HUES48 (cell line): ENCODE measurements around the gene CCDC116.
"Not testable (repeated sequence)": the region's sequence is repeated elsewhere in the genome, so short reads cannot be mapped to it uniquely, and the experiment has no call there.

Experiments used
- H3K27ac ChIP-seq: one replicate; pipeline ENCODE4 v1.7.0; 2013; ENCODE audit warnings: low read depth, low read length, inconsistent platforms
- H3K27me3 ChIP-seq: 2 replicates; pipeline ENCODE4 v1.6.1; 2013; ENCODE audit warnings: mild to moderate bottlenecking, low read length; ENCODE audit not compliant: control insufficient read depth, insufficient read depth
- H3K36me3 ChIP-seq: 2 replicates; pipeline ENCODE4 v1.6.1; 2013; ENCODE audit warnings: low read length; ENCODE audit not compliant: control insufficient read depth, insufficient read depth
- H3K4me1 ChIP-seq: 2 replicates; pipeline ENCODE4 v1.6.1; 2013; ENCODE audit warnings: mild to moderate bottlenecking, low read length; ENCODE audit not compliant: control insufficient read depth, insufficient read depth
- H3K4me3 ChIP-seq: 2 replicates; pipeline ENCODE4 v1.5.1; 2013; ENCODE audit warnings: mild to moderate bottlenecking, low read depth, low read length
- H3K9ac ChIP-seq: 2 replicates; pipeline ENCODE4 v1.6.1; 2013; ENCODE audit warnings: mild to moderate bottlenecking, low read depth, low read length, moderate library complexity
- H3K9me3 ChIP-seq: 2 replicates; pipeline ENCODE4 v1.6.1; 2013; ENCODE audit warnings: low read length; ENCODE audit not compliant: control insufficient read depth, insufficient read depth

Gene CCDC116

GRCh38 chr22:21645513-21645912 lies 13.0 kb downstream of the CCDC116 start:
- not testable (repeated sequence) for H3K4me3 ChIP-seq, H3K9ac ChIP-seq, H3K4me1 ChIP-seq, H3K9me3 ChIP-seq, H3K27me3 ChIP-seq, H3K27ac ChIP-seq
- peaks cover 14% of the 10 kb centered on the region; the same call in 1 of the 2 replicates for H3K36me3 ChIP-seq

- H3K4me3 ChIP-seq, result no peak overlapping the region
- H3K36me3 ChIP-seq, result peaks cover 14% of the 10 kb centered on the region; the same call in 1 of the 2 replicates
- H3K4me1 ChIP-seq, result peaks cover 11% of the 10 kb centered on the region
- no peaks in the 10 kb centered on the region for H3K9me3 ChIP-seq
- H3K27ac ChIP-seq, result no peak overlapping the region
- H3K27me3 ChIP-seq, result no peaks in the 10 kb centered on the region
- H3K9ac ChIP-seq, result no peak overlapping the region
These were observed 14.3 kb downstream of the CCDC116 start for GRCh38 chr22:21646608-21647590.

- H3K9me3 ChIP-seq, result no peaks in the 10 kb centered on the region
- peaks cover 11% of the 10 kb centered on the region for H3K4me1 ChIP-seq
- no peak overlapping the region for H3K4me3 ChIP-seq
- no peak overlapping the region for H3K27ac ChIP-seq
- H3K9ac ChIP-seq, result no peak overlapping the region
- peaks cover 22% of the 10 kb centered on the region for H3K36me3 ChIP-seq
- no peaks in the 10 kb centered on the region for H3K27me3 ChIP-seq
These were observed 17.7 kb downstream of the CCDC116 start for GRCh38 chr22:21650280-21650679.

- Histone ChIP-seq H3K4me3 (peak overlapping the region; percentile 78), H3K36me3 (peaks cover 22% of the 10 kb centered on the region), H3K4me1 (peaks cover 11% of the 10 kb centered on the region), H3K9me3 (no peaks in the 10 kb centered on the region), H3K9ac (peak overlapping the region; percentile 71), H3K27ac (peak overlapping the region; percentile 94), H3K27me3 (no peaks in the 10 kb centered on the region)
These were observed 18.4 kb downstream of the CCDC116 start for GRCh38 chr22:21650823-21651520.

- peak overlapping the region; percentile 71 for H3K9ac ChIP-seq
- H3K4me3 ChIP-seq, result peak overlapping the region; percentile 78
- peaks cover 11% of the 10 kb centered on the region for H3K4me1 ChIP-seq
- H3K9me3 ChIP-seq, result no peaks in the 10 kb centered on the region
- H3K36me3 ChIP-seq, result peaks cover 22% of the 10 kb centered on the region
- H3K27ac ChIP-seq, result peak overlapping the region; percentile 94
- H3K27me3 ChIP-seq, result no peaks in the 10 kb centered on the region
These were observed 19.0 kb downstream of the CCDC116 start for GRCh38 chr22:21651521-21652009.

- Histone ChIP-seq H3K36me3 (peaks cover 22% of the 10 kb centered on the region), H3K9ac (peak overlapping the region; percentile 56), H3K9me3 (no peaks in the 10 kb centered on the region), H3K27ac (peak overlapping the region; percentile 94), H3K4me1 (peaks cover 11% of the 10 kb centered on the region), H3K27me3 (no peaks in the 10 kb centered on the region), H3K4me3 (peak overlapping the region; percentile 78)
These were observed 19.5 kb downstream of the CCDC116 start for GRCh38 chr22:21652010-21652546.

- no peaks in the 10 kb centered on the region for H3K9me3 ChIP-seq
- no peaks in the 10 kb centered on the region for H3K27me3 ChIP-seq
- H3K27ac ChIP-seq, result peak overlapping the region; percentile 94
- peaks cover 11% of the 10 kb centered on the region for H3K4me1 ChIP-seq
- peak overlapping the region; percentile 78 for H3K4me3 ChIP-seq
- H3K9ac ChIP-seq, result peak overlapping the region; percentile 56
- H3K36me3 ChIP-seq, result peaks cover 22% of the 10 kb centered on the region
These were observed 20.3 kb downstream of the CCDC116 start for GRCh38 chr22:21652547-21653545.

- Histone ChIP-seq H3K9ac (no peak overlapping the region), H3K27me3 (no peaks in the 10 kb centered on the region), H3K36me3 (peaks cover 17% of the 10 kb centered on the region), H3K27ac (peak overlapping the region; percentile 62), H3K4me1 (peaks cover 4% of the 10 kb centered on the region), H3K9me3 (no peaks in the 10 kb centered on the region), H3K4me3 (peak overlapping the region; percentile 63)
These were observed 24.4 kb downstream of the CCDC116 start for GRCh38 chr22:21657020-21657359.

- Histone ChIP-seq H3K9ac (0 out of 2 replicates have a peak overlapping the region, but pooled peaks have one; percentile 12), H3K27ac (peak overlapping the region; percentile 62), H3K4me3 (peak overlapping the region; percentile 63), H3K36me3 (peaks cover 17% of the 10 kb centered on the region), H3K4me1 (peaks cover 4% of the 10 kb centered on the region), H3K9me3 (no peaks in the 10 kb centered on the region), H3K27me3 (no peaks in the 10 kb centered on the region)
These were observed 24.9 kb downstream of the CCDC116 start for GRCh38 chr22:21657360-21658032.
